IMR-90 (cell line): ENCODE measurements around the gene IKBKE. TPM values are rescaled to one million over a fixed set of nuclear protein-coding genes. Genes with fewer than 3 reads are reported as not detected.
A peak's percentile ranks its signal among the peaks of the same experiment; 100 is the strongest.

Experiments used
- ATAC-seq: fragments of 200-7000 bp; cut with Tn5 transposase; 2 replicates; pipeline ENCODE4 v1.9.1; 2020; ENCODE audit warnings: low read depth, mild to moderate bottlenecking, moderate library complexity
- BruUV-seq: library from RNA; stranded (reverse); fragments of 400-500 nt; replicated peaks from 2 replicates; lab custom pipeline; 2021; lab: Mats Ljungman, UMichigan
- CTCF ChIA-PET: fragments of 300-600 bp; formaldehyde crosslinking; extraction: SDS; loops from one replicate; lab custom pipeline; 2021; ENCODE audit warnings: antibody characterized with exemption; lab: Yijun Ruan, JAX
- POLR2A ChIA-PET: fragments of 300-600 bp; sonication (Branson Sonifier 250); formaldehyde crosslinking; loops from one replicate; lab custom pipeline; 2022; ENCODE audit warnings: antibody characterized with exemption; ENCODE audit not compliant: unreplicated experiment; lab: Charles Lee
- DNase-seq: peaks from one replicate; pipeline ENCODE4 v3.0.0; 2013
- H2AFZ ChIP-seq: replicated peaks from 2 replicates; pipeline ENCODE3; 2013; ENCODE audit warnings: low read length, mild to moderate bottlenecking; ENCODE audit not compliant: poor library complexity
- H2AK5ac ChIP-seq: 2 replicates; pipeline ENCODE4 v1.6.1; 2013; ENCODE audit warnings: low read depth, low read length, inconsistent platforms
- H2AK9ac ChIP-seq: replicated peaks from 2 replicates; pipeline ENCODE3; 2013; ENCODE audit warnings: mild to moderate bottlenecking, low read depth, low read length, moderate library complexity; ENCODE audit not compliant: poor library complexity
- H2BK120ac ChIP-seq: 2 replicates; pipeline ENCODE4 v1.6.1; 2013; ENCODE audit warnings: low read depth, low read length, inconsistent platforms
- H2BK15ac ChIP-seq: 3 replicates; pipeline ENCODE4 v1.6.1; 2013; ENCODE audit warnings: low read depth, low read length, inconsistent platforms
- H2BK20ac ChIP-seq: 2 replicates; pipeline ENCODE4 v1.6.1; 2013; ENCODE audit warnings: low read depth, mild to moderate bottlenecking, inconsistent platforms, low read length, moderate library complexity
- H2BK5ac ChIP-seq: 2 replicates; pipeline ENCODE4 v1.6.1; 2013; ENCODE audit warnings: mild to moderate bottlenecking, low read depth, low read length, inconsistent platforms; ENCODE audit not compliant: poor library complexity, severe bottlenecking
- H3K14ac ChIP-seq: replicated peaks from 2 replicates; pipeline ENCODE4 v1.6.1; 2013; ENCODE audit warnings: low read depth, low read length, inconsistent platforms
- H3K18ac ChIP-seq: 2 replicates; pipeline ENCODE4 v1.6.1; 2013; ENCODE audit warnings: low read depth, low read length, control low read depth
- H3K23ac ChIP-seq: 2 replicates; pipeline ENCODE4 v1.6.1; 2013; ENCODE audit warnings: low read depth, low read length, inconsistent platforms
- H3K27ac ChIP-seq: 2 replicates; pipeline ENCODE4 v1.5.1; 2013; ENCODE audit warnings: mild to moderate bottlenecking, control low read depth, low read length; ENCODE audit not compliant: insufficient read depth
- H3K27me3 ChIP-seq: 2 replicates; pipeline ENCODE4 v1.6.1; 2013; ENCODE audit warnings: low read length; ENCODE audit not compliant: control insufficient read depth, insufficient read depth
- H3K36me3 ChIP-seq: 2 replicates; pipeline ENCODE4 v1.6.1; 2013; ENCODE audit warnings: low read length, mixed read lengths; ENCODE audit not compliant: control insufficient read depth, insufficient read depth
- H3K4ac ChIP-seq: 2 replicates; pipeline ENCODE4 v1.6.1; 2013; ENCODE audit warnings: low read depth, low read length, inconsistent platforms
- H3K4me1 ChIP-seq: 2 replicates; pipeline ENCODE4 v1.6.1; 2013; ENCODE audit warnings: low read length, mixed read lengths; ENCODE audit not compliant: control insufficient read depth, insufficient read depth
- H3K4me2 ChIP-seq: 2 replicates; pipeline ENCODE4 v1.6.1; 2013; ENCODE audit warnings: low read depth, mild to moderate bottlenecking, control low read depth, low read length, moderate library complexity
- H3K4me3 ChIP-seq: 2 replicates; pipeline ENCODE4 v1.5.1; 2013; ENCODE audit warnings: low read depth, mild to moderate bottlenecking, control low read depth, low read length, moderate library complexity; ENCODE audit not compliant: insufficient read depth
- H3K56ac ChIP-seq: 2 replicates; pipeline ENCODE4 v1.6.1; 2013; ENCODE audit warnings: low read length, inconsistent platforms; ENCODE audit not compliant: insufficient read depth; ENCODE audit errors: extremely low read depth
- H3K79me1 ChIP-seq, 2 experiments: 2 replicates each; pipeline ENCODE4 v1.6.1; 2013; ENCODE audit warnings: low read length in 2 of 2, inconsistent platforms in 1 of 2, low read depth in 1 of 2
- H3K9ac ChIP-seq: 2 replicates; pipeline ENCODE4 v1.6.1; 2013; ENCODE audit warnings: low read depth, low read length, control low read depth
- H3K9me1 ChIP-seq: 2 replicates; pipeline ENCODE4 v1.6.1; 2013; ENCODE audit warnings: low read length, inconsistent platforms; ENCODE audit not compliant: insufficient read depth
- H3K9me3 ChIP-seq: 2 replicates; pipeline ENCODE4 v1.6.1; 2013; ENCODE audit warnings: low read length; ENCODE audit not compliant: control insufficient read depth, insufficient read depth
- H4K20me1 ChIP-seq: 2 replicates; pipeline ENCODE4 v1.6.1; 2013; ENCODE audit warnings: low read length, inconsistent platforms; ENCODE audit not compliant: insufficient read depth
- H4K5ac ChIP-seq: 2 replicates; pipeline ENCODE4 v1.6.1; 2013; ENCODE audit warnings: mild to moderate bottlenecking, low read depth, low read length, control low read depth
- H4K8ac ChIP-seq, 2 experiments: 2 replicates each; pipeline ENCODE4 v1.6.1; 2013; ENCODE audit warnings: low read depth in 2 of 2, low read length in 2 of 2, control low read depth in 1 of 2, inconsistent platforms in 1 of 2
- H4K91ac ChIP-seq: 2 replicates; pipeline ENCODE4 v1.6.1; 2013; ENCODE audit warnings: low read depth, low read length, inconsistent platforms; ENCODE audit not compliant: insufficient read depth
- BHLHE40 ChIP-seq: fragments of 150-350 bp; IDR thresholded peaks from 2 replicates; pipeline ENCODE4 v1.6.1; 2016; ENCODE audit warnings: mild to moderate bottlenecking, low read depth, low read length
- CEBPB ChIP-seq: IDR thresholded peaks from 2 replicates; pipeline ENCODE4 v1.6.1; 2012; ENCODE audit warnings: low read depth, low read length, improper control_type of control experiment
- FOS ChIP-seq: fragments of 150-350 bp; IDR thresholded peaks from 2 replicates; pipeline ENCODE4 v1.6.1; 2016; ENCODE audit warnings: low read depth, low read length
- MAFK ChIP-seq: IDR thresholded peaks from 2 replicates; pipeline ENCODE4 v1.6.1; 2012; ENCODE audit warnings: low read depth, low read length, improper control_type of control experiment
- MAZ ChIP-seq: IDR thresholded peaks from 2 replicates; pipeline ENCODE4 v1.6.1; 2012; ENCODE audit warnings: low read depth, mild to moderate bottlenecking, low read length, improper control_type of control experiment, moderate library complexity, borderline replicate concordance
- MXI1 ChIP-seq: IDR thresholded peaks from 2 replicates; pipeline ENCODE4 v1.6.1; 2012; ENCODE audit warnings: low read depth, mild to moderate bottlenecking, low read length, moderate library complexity, borderline replicate concordance
- NFE2L2 ChIP-seq: fragments of 150-350 bp; IDR thresholded peaks from 2 replicates; pipeline ENCODE4 v1.6.1; 2016; ENCODE audit warnings: low read depth, mild to moderate bottlenecking, low read length
- RAD21 ChIP-seq: IDR thresholded peaks from 2 replicates; pipeline ENCODE4 v1.6.1; 2012; ENCODE audit warnings: low read length, improper control_type of control experiment
- RCOR1 ChIP-seq: IDR thresholded peaks from 2 replicates; pipeline ENCODE4 v1.6.1; 2012; ENCODE audit warnings: mild to moderate bottlenecking, low read length, improper control_type of control experiment; ENCODE audit not compliant: insufficient replicate concordance
- SMC3 ChIP-seq: fragments of 150-350 bp; IDR thresholded peaks from 2 replicates; pipeline ENCODE4 v1.6.1; 2016; ENCODE audit warnings: low read depth, mild to moderate bottlenecking, antibody characterized with exemption, low read length, moderate library complexity
- WGBS, 2 experiments: methylation state at CpG; one replicate each; pipeline versions ENCODE4 v1.1.5 to v1.1.7; 2013; ENCODE audit warnings: missing lambda C conversion rate in 2 of 2; ENCODE audit not compliant: insufficient read length in 1 of 2; ENCODE audit errors: extremely low coverage in 2 of 2; 5-methylcytosine and 5-hydroxymethylcytosine counted together
- dilution Hi-C: fragments of 300-500 bp; cut with HindIII; formaldehyde crosslinking; loops from one replicate; pipeline ENCODE4 v1.14.3; 2018; ENCODE audit warnings: low sequenced_read_pairs; ENCODE audit not compliant: unreplicated experiment
- in situ Hi-C: fragments of 300-500 bp; cut with MboI; formaldehyde crosslinking; loops from 3 replicates; pipeline ENCODE4 v1.14.3; 2019; ENCODE audit warnings: low sequenced_read_pairs, inconsistent platforms, mixed read lengths
- intact Hi-C: fragments of 100-400 bp; cut with micrococcal nuclease; formaldehyde crosslinking; loops from 2 replicates; pipeline ENCODE4 v1.10.0; 2022
- polyA plus RNA-seq, 3 experiments: library from polyadenylated mRNA; depleted of rRNA; stranded (reverse); fragments of >200 nt; gene quantifications; 2 replicates each; pipeline ENCODE4 v1.2.3, GENCODE V29; 2012; ENCODE audit warnings: low replicate concordance in 1 of 3
- total RNA-seq: library from RNA; depleted of rRNA; stranded (reverse); fragments of >200 nt; gene quantifications from 2 replicates; pipeline ENCODE4 v1.2.3, GENCODE V29; 2012
- TF ChIP-seq, protein P1 (sequence below): conservative IDR thresholded peaks from 2 replicates; pipeline ENCODE4 v1.5.1; 2012; ENCODE audit warnings: mild to moderate bottlenecking, low read depth, low read length, improper control_type of control experiment
- TF ChIP-seq, protein P2 (sequence below): fragments of 150-350 bp; IDR thresholded peaks from 2 replicates; pipeline ENCODE4 v1.6.1; 2017; ENCODE audit warnings: mild to moderate bottlenecking, antibody characterized with exemption, low read length, low read depth

Gene IKBKE
- total and polyA plus RNA-seq, 2 of the 4 experiments (the other 2 are of a cell fraction): 20.3 to 24.0 TPM

DNA sequence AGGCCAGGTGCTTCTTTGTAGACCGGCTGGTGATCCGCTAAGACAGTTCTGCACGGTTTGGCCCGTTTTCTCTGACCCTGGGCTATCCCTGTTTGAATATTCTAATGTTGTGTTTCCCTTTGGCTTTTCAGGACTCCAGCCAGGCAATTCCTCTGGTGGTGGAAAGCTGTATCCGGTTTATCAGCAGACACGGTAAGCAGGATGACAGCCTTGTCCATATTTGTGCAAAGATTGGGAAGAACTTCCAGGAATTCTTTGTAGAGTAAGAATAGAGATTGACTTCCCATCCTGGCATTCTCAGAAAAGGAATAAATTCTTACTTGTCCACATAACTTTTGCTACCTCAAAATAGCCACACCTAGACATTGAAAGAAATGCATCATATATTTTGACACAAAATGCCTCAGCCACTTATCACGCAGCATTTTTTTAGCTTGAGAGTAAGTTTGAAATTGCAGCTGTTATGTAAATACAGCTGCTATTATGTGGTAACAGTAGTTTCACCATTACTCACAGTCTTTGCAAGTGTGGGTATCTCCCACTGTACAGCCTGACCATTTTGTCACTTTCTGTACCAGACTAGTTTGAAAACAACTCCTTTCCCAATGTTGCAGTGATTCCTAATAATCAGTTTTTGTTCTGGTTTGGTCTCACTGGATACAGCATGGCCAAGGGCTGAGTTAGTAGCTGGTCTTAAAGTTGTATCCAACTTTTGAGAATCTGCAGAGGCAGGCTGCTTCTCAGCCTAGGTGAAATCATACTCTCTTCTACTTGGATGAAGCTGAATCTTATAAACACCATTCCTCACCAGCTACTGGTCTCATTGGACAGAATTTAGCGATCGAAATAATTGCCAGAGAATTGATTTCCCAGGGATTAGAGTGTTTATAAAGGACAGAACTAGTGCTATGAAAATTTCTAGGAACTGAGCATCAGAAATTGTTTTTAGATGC is 40.0 kb upstream of the IKBKE start:
- H2AFZ ChIP-seq: no peak overlapping the region
- H3K4me3 ChIP-seq: no peak overlapping the region
- H2AK9ac ChIP-seq: no peak overlapping the region
- H4K91ac ChIP-seq: 0 out of 2 replicates have a peak overlapping the region, but pooled peaks have one; percentile 7
- no peak overlapping the region for H3K9ac ChIP-seq
- H3K36me3 ChIP-seq: peaks cover 17% of the 10 kb centered on the region
- H3K14ac ChIP-seq: peak overlapping the region; percentile 49
- H2BK15ac ChIP-seq: peak overlapping the region; percentile 1; the same call in 1 of the 3 replicates
- H2BK20ac ChIP-seq: peak overlapping the region; percentile 46; the same call in 1 of the 2 replicates
- intact Hi-C loops (no loop called here), dilution Hi-C loops (no loop called here), in situ Hi-C loops (no loop called here)
- H3K4ac ChIP-seq: peak overlapping the region; percentile 36; the same call in 1 of the 2 replicates
- H4K8ac ChIP-seq: peak overlapping the region in 1 of 2 experiments; percentile 43; a peak in 1 of 4 replicates
- H3K27ac ChIP-seq: peak overlapping the region; percentile 49; the same call in 1 of the 2 replicates
- H3K9me3 ChIP-seq: no peaks in the 10 kb centered on the region
- H3K4me2 ChIP-seq: peak overlapping the region; percentile 55
- H3K9me1 ChIP-seq: peaks cover 16% of the 10 kb centered on the region
- CTCF ChIA-PET: interaction anchor here (0.8 to 1.1 kb wide), 3 partner anchors 8 to 42 kb away, joined by 3 read pairs; partner anchors contain the start of gene IKBKE
- DNase-seq: peak; percentile 94
- H3K23ac ChIP-seq: no peak overlapping the region
- ATAC-seq: peak; percentile 91
- H3K56ac ChIP-seq: no peak overlapping the region
- peaks cover 15% of the 10 kb centered on the region; the same call in 1 of the 2 replicates for H4K20me1 ChIP-seq
- H3K4me1 ChIP-seq: peaks cover 12% of the 10 kb centered on the region
- no peak overlapping the region for H4K5ac ChIP-seq
- H3K79me1 ChIP-seq: peaks cover 0 to 6% of the 10 kb centered on the region in 2 experiments; a peak in 2 of 4 replicates
- TF ChIP-seq RCOR1 (peak; percentile 88), RAD21 (peak; percentile 34; the same call in 1 of the 2 replicates), NFE2L2 (no peak), CEBPB (peak; percentile 95), BHLHE40 (peak; percentile 59; the same call in 1 of the 2 replicates), MAFK (no peak), FOS (peak; percentile 70), MXI1 (no peak), SMC3 (peak; percentile 16; the same call in 1 of the 2 replicates), MAZ (no peak)
- TF ChIP-seq, protein P1, sequence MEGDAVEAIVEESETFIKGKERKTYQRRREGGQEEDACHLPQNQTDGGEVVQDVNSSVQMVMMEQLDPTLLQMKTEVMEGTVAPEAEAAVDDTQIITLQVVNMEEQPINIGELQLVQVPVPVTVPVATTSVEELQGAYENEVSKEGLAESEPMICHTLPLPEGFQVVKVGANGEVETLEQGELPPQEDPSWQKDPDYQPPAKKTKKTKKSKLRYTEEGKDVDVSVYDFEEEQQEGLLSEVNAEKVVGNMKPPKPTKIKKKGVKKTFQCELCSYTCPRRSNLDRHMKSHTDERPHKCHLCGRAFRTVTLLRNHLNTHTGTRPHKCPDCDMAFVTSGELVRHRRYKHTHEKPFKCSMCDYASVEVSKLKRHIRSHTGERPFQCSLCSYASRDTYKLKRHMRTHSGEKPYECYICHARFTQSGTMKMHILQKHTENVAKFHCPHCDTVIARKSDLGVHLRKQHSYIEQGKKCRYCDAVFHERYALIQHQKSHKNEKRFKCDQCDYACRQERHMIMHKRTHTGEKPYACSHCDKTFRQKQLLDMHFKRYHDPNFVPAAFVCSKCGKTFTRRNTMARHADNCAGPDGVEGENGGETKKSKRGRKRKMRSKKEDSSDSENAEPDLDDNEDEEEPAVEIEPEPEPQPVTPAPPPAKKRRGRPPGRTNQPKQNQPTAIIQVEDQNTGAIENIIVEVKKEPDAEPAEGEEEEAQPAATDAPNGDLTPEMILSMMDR: no peak
- TF ChIP-seq, protein P2, sequence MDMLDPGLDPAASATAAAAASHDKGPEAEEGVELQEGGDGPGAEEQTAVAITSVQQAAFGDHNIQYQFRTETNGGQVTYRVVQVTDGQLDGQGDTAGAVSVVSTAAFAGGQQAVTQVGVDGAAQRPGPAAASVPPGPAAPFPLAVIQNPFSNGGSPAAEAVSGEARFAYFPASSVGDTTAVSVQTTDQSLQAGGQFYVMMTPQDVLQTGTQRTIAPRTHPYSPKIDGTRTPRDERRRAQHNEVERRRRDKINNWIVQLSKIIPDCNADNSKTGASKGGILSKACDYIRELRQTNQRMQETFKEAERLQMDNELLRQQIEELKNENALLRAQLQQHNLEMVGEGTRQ: no peak
- peak overlapping the region; percentile 30; the same call in 1 of the 2 replicates for H3K18ac ChIP-seq
- POLR2A ChIA-PET: no interaction called here
- H2AK5ac ChIP-seq: peak overlapping the region; percentile 16; the same call in 1 of the 2 replicates
- H3K27me3 ChIP-seq: no peaks in the 10 kb centered on the region
- H2BK5ac ChIP-seq: peak overlapping the region; percentile 67
- WGBS, 2 experiments: 52% methylated on average over 4 of the region's 9 CpGs; no CpG with 5 or more reads in 1 of the 2 experiments
- no TSS peak for BruUV-seq
- peak overlapping the region; percentile 26; the same call in 1 of the 2 replicates for H2BK120ac ChIP-seq
